ENCODE results near the gene CDK14.

- TF ChIP-seq CTCF (IDR thresholded peaks at IDR 0.05; ENCODE audit: poor library complexity, severe bottlenecking) (no peak), POLR2AphosphoS5 (IDR thresholded peaks at IDR 0.05) (no peak), TAF1 (IDR thresholded peaks at IDR 0.05; ENCODE audit: low read depth) (no peak), EZH2 (IDR thresholded peaks at IDR 0.05; ENCODE audit: borderline replicate concordance, insufficient read depth, low read length, poor library complexity, severe bottlenecking) (no peak), REST (IDR thresholded peaks at IDR 0.05; ENCODE audit: borderline replicate concordance) (no peak), RAD21 (conservative IDR thresholded peaks at IDR 0.05) (no peak), EP300 (conservative IDR thresholded peaks at IDR 0.05; ENCODE audit: poor library complexity, severe bottlenecking) (no peak), MXI1 (conservative IDR thresholded peaks at IDR 0.05; ENCODE audit: poor library complexity, severe bottlenecking) (no peak), SMC3 (conservative IDR thresholded peaks at IDR 0.05; ENCODE audit: poor library complexity) (no peak)
These were observed 131.3 kb downstream of the CDK14 start for GRCh38 chr7:90727412-90727811.
